ENCODE measurements around the gene ZDBF2.
"Not testable (repeated sequence)": the region's sequence is repeated elsewhere in the genome, so short reads cannot be mapped to it uniquely, and the experiment has no call there.

GRCh38 chr2:206299608-206300007, 25.1 kb downstream of the ZDBF2 start:
- not testable (repeated sequence) for TF ChIP-seq CTCF, POLR2A (IDR thresholded peaks at IDR 0.05)
